GM21576 (cell line): ENCODE results near the gene ATAD2B.
"Not testable (repeated sequence)": the region's sequence is repeated elsewhere in the genome, so short reads cannot be mapped to it uniquely, and the experiment has no call there.

Experiments used
- ATAC-seq: cut with Tn5 transposase; IDR thresholded peaks from one replicate; pipeline ENCODE4 v1.9.1; 2021; ENCODE audit warnings: mild to moderate bottlenecking, moderate library complexity; ENCODE audit not compliant: unreplicated experiment

The ATAD2B gene

GRCh38 chr2:23753291-23754010 is 173.5 kb downstream of the ATAD2B start:
- ATAC-seq: no peak

- ATAC-seq: no peak
Observed at GRCh38 chr2:23751747-23752265, 175.1 kb downstream of the ATAD2B start.

- no peak for ATAC-seq
Observed at GRCh38 chr2:23746141-23746863, 180.6 kb downstream of the ATAD2B start.

- no peak for ATAC-seq
Observed at GRCh38 chr2:23745726-23746105, 181.2 kb downstream of the ATAD2B start.

GRCh38 chr2:23745068-23745725 is 181.7 kb downstream of the ATAD2B start:
- ATAC-seq: no peak

- not testable (repeated sequence) for ATAC-seq
Observed at GRCh38 chr2:23736783-23737182, 190.1 kb downstream of the ATAD2B start.

- ATAC-seq: no peak
Observed at GRCh38 chr2:23734416-23734815, 192.5 kb downstream of the ATAD2B start.

DNA sequence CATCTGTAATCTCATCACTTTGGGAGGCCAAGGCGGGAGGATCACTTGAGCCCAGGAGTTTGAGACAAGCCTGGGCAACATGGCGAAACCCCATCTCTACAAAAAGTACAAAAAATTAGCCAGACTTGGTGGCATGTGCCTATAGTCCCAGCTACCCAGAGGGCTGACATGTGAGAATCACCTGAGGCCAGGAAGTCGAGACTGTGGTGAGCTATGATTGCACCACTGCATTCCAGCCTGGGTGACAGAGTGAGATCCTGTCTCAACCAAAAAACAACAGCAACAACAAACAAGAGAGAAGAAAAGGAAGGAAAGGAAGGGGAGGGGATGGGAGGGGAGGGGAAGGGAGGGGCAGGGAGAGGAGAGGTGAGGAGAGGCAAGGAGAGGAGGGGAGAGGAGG is 203.9 kb downstream of the ATAD2B start:
- ATAC-seq: not testable (repeated sequence)

DNA sequence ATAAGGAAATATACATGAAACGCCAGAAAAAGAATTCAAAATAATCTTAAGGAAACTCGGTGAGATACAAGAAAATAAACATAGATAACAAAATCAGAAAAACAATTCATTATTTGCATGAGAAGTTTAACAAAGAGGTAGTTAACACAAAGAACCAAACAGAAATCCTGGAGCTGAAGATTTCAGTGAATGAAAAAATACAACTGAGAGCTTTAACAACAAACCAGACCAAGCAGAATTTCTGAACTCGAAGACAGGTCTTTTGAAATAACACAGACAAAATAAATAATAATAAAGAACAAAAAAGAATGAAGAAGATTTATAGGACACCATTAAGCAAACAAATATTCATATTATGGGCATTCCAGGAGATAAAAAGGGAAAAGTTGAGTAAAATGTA is 204.7 kb downstream of the ATAD2B start:
- ATAC-seq: no peak

DNA sequence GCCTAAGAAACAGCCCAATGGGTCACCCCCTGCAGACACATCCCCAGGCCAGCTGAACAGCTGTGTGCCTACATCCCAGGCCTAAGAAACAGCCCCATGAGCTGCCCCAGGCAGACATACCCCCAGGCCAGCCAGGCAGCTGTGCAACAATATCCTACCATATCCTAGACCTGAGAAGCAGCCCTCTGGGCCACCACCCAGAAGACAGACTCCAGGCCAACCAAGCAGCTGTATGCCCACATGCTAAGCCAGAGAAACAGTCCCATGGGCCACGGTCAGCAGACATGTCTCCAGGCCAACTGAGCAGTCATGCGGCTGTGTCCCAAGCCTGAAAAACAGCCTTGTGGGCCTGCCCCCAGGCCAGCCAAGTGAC is 205.5 kb downstream of the ATAD2B start:
- ATAC-seq: no peak

- ATAC-seq: no peak
Observed at GRCh38 chr2:23720705-23721453, 206.0 kb downstream of the ATAD2B start.

DNA sequence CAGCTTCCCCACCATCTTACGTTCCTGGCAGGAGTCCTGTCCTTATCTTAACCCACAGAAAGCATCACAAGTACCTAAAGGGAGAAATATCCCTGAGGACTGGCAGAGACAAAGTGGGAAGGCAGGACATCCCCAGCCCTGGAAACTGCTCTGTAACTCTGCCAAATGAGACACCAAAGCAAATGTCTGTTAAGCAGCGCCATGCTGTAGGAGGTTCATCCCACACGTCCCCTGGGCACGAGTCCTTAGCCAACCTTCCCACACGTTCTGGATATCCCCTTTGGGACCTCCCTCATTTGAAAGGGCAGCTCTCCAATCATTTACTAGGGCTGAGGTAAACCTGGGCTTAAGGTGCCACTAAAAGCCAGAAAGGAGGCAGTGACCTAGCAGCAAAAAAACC is 207.2 kb downstream of the ATAD2B start:
- no peak for ATAC-seq

GRCh38 chr2:23718931-23719700 is 207.8 kb downstream of the ATAD2B start:
- no peak for ATAC-seq

- no peak for ATAC-seq
Observed at GRCh38 chr2:23713351-23713750, 213.6 kb downstream of the ATAD2B start.

DNA sequence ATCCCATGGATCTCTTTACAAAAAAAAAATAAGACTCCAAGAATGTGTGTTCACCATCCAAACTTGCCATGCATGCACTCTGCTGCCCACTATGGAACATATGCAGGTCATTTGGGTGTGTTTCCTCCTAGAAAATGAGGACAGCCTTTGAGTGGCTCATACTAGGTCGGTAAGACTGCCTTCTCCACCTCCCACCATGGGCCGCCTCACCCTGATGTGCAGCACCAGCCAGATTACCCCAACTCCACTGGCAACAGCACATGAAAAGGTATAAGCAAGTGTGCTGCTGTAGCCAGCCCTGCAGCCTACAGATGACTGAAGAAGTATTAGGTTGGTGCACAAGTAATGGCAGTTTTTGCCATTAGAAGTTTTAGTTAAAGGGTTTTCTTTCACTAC is 214.2 kb downstream of the ATAD2B start:
- ATAC-seq: no peak

GRCh38 chr2:23711979-23712755 is 214.8 kb downstream of the ATAD2B start:
- ATAC-seq: no peak

- ATAC-seq: no peak
Observed at GRCh38 chr2:23709311-23709710, 217.6 kb downstream of the ATAD2B start.

- no peak for ATAC-seq
Observed at GRCh38 chr2:23708771-23709170, 218.2 kb downstream of the ATAD2B start.

- ATAC-seq: no peak
Observed at GRCh38 chr2:23707096-23707495, 219.8 kb downstream of the ATAD2B start.
